Vagina (tissue), 2 donors: ENCODE measurements around the gene ABCF2. TPM values are rescaled to one million over a fixed set of nuclear protein-coding genes. Genes with fewer than 3 reads are reported as not detected.

Experiments
- DNase-seq, 2 donors: peaks; one replicate each; pipeline ENCODE4 v3.0.0-alpha.2; 2017; ENCODE audit errors: extremely low spot score in 2 of 2
- H3K27ac ChIP-seq: fragments of 200-600 bp; sonication (generic); one replicate; pipeline ENCODE4 v1.5.1; 2019
- H3K27me3 ChIP-seq: fragments of 200-600 bp; sonication (generic); one replicate; pipeline ENCODE4 v1.5.1; 2019
- H3K36me3 ChIP-seq, 2 donors: fragments of 200-600 bp; sonication (generic); one replicate each; pipeline ENCODE4 v1.5.1; 2017 to 2019
- H3K4me1 ChIP-seq: fragments of 200-600 bp; sonication (generic); one replicate; pipeline ENCODE4 v1.5.1; 2019
- H3K4me3 ChIP-seq, 2 donors: fragments of 200-600 bp; sonication (generic); 1 replicate in 1 of 2; 2 replicates in 1 of 2; pipeline ENCODE4 v1.5.1; 2016 to 2019
- H3K9me3 ChIP-seq: fragments of 200-600 bp; sonication (generic); one replicate; pipeline ENCODE4 v1.5.1; 2019
- POLR2A ChIP-seq, 2 donors: fragments of 450-650 bp; IDR thresholded peaks; one replicate each; pipeline ENCODE4 v1.6.1; 2017; ENCODE audit warnings: antibody characterized with exemption in 2 of 2, mild to moderate bottlenecking in 2 of 2, moderate library complexity in 2 of 2
- POLR2AphosphoS5 ChIP-seq, 2 donors: sonication (generic); formaldehyde crosslinking; IDR thresholded peaks; one replicate each; pipeline ENCODE4 v1.9.0; 2017; ENCODE audit warnings: antibody characterized with exemption in 2 of 2, mild to moderate bottlenecking in 2 of 2, low read depth in 1 of 2; ENCODE audit not compliant: insufficient read depth in 1 of 2
- intact Hi-C: fragments of 100-400 bp; cut with DNase I; formaldehyde crosslinking; loops from one replicate; pipeline ENCODE4 v1.15.1; 2023
- microRNA counts, 2 donors: library from miRNA; unstranded; fragments of <30 nt; microRNA quantifications; one replicate each; lab custom pipeline; 2016 to 2017
- total RNA-seq: library from RNA; depleted of rRNA; stranded (reverse); fragments of >200 nt; gene quantifications from one replicate; pipeline ENCODE4 v1.2.3, GENCODE V29; 2016
- TF ChIP-seq, protein P1 (sequence below), 3 experiments: fragments of 450-650 bp in 2 of 3; fragments of 200-600 bp in 1 of 3; sonication (generic) in 1 of 3; IDR thresholded peaks; one replicate each; pipeline ENCODE4 v1.5.1; 2017 to 2019; ENCODE audit warnings: antibody characterized with exemption in 3 of 3, mild to moderate bottlenecking in 2 of 3, moderate library complexity in 2 of 3

ABCF2 gene
- total RNA-seq, 1 donor from 2014 or later = 25.3 TPM

DNA sequence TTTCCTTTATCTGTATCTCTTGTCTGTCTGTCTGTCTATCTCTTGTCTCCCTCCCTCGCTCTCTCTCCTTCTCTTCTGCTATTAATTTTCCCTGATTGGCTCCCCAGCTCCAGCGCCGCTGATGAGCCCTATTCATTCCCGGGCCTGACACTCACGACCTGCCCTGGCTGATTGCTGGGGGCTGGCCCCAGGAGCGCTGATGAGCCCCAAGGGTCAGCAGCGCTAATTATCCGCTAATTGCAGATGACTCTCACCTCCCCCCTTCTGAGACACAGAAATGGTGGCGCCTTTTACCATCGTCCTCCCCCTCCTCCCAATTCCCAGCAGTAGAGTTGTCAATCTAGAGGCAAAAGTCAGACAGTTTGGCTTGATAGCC is 58.2 kb downstream of the ABCF2 start:
- Histone ChIP-seq H3K4me3 (no peak overlapping the region), H3K9me3 (no peaks in the 10 kb centered on the region), H3K27me3 (peaks cover 17% of the 10 kb centered on the region), H3K27ac (no peak overlapping the region), H3K36me3 (no peaks in the 10 kb centered on the region), H3K4me1 (peaks cover 18% of the 10 kb centered on the region)
- intact Hi-C loops = no loop called here
- DNase-seq = no peak
- TF ChIP-seq, protein P1, sequence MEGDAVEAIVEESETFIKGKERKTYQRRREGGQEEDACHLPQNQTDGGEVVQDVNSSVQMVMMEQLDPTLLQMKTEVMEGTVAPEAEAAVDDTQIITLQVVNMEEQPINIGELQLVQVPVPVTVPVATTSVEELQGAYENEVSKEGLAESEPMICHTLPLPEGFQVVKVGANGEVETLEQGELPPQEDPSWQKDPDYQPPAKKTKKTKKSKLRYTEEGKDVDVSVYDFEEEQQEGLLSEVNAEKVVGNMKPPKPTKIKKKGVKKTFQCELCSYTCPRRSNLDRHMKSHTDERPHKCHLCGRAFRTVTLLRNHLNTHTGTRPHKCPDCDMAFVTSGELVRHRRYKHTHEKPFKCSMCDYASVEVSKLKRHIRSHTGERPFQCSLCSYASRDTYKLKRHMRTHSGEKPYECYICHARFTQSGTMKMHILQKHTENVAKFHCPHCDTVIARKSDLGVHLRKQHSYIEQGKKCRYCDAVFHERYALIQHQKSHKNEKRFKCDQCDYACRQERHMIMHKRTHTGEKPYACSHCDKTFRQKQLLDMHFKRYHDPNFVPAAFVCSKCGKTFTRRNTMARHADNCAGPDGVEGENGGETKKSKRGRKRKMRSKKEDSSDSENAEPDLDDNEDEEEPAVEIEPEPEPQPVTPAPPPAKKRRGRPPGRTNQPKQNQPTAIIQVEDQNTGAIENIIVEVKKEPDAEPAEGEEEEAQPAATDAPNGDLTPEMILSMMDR (IDR thresholded peaks at IDR 0.05) = no peak
- TF ChIP-seq POLR2A (IDR thresholded peaks at IDR 0.05) (no peak), POLR2AphosphoS5 (IDR thresholded peaks at IDR 0.05; ENCODE audit: insufficient read depth in 1 of 2, low read depth in 1 of 2) (no peak)

DNA sequence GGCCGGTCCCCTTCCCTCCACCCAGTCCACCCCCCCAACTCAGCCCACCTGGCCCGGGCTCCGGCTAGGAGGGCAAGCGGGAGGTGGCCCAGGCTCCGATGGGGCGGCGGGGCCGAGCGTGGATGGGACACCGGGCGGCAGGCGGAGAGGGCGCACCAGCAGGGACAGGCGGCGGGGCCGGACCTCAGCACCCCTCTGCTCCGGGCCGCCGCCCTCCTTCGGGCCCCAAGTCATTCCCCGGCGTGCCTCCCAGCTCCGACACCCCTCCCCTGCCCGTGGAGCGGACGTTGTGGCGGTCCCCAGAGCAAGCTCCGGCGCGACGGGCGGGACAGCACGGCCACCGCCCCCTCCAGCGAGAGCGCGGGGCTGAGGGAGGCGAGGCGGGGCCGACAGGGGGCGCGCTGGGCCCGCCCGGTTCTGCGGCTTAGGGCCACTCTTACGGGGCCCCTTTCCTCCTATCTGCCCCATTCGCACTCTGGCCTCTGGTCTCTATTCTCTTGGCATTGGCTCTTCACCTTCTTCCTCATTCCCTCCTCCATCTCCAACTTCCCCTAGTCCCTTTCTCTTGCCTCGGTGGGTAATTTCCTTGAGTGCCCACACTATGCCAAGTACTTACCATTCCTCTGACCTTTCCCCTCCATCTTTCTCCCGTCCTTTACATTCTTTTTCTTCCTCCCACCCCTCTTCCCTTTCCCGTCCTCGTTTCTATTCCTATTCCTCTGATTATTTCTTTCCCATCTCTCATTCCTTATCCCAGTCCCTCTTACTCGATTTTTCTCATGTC is 58.8 kb downstream of the ABCF2 start:
- peak overlapping the region; percentile 38 to 49 for H3K4me3 ChIP-seq
- no peaks in the 10 kb centered on the region for H3K9me3 ChIP-seq
- H3K27ac ChIP-seq = no peak overlapping the region
- H3K4me1 ChIP-seq = peaks cover 18% of the 10 kb centered on the region
- no peak for DNase-seq
- H3K36me3 ChIP-seq = no peaks in the 10 kb centered on the region
- TF ChIP-seq, protein P1 (IDR thresholded peaks at IDR 0.05) = peak in 2 of 3 experiments; percentile 23 to 30
- TF ChIP-seq POLR2AphosphoS5 (IDR thresholded peaks at IDR 0.05; ENCODE audit: insufficient read depth in 1 of 2, low read depth in 1 of 2) = no peak
- TF ChIP-seq POLR2A (IDR thresholded peaks at IDR 0.05) = no peak
- peaks cover 17% of the 10 kb centered on the region for H3K27me3 ChIP-seq
- intact Hi-C loops = no loop called here

DNA sequence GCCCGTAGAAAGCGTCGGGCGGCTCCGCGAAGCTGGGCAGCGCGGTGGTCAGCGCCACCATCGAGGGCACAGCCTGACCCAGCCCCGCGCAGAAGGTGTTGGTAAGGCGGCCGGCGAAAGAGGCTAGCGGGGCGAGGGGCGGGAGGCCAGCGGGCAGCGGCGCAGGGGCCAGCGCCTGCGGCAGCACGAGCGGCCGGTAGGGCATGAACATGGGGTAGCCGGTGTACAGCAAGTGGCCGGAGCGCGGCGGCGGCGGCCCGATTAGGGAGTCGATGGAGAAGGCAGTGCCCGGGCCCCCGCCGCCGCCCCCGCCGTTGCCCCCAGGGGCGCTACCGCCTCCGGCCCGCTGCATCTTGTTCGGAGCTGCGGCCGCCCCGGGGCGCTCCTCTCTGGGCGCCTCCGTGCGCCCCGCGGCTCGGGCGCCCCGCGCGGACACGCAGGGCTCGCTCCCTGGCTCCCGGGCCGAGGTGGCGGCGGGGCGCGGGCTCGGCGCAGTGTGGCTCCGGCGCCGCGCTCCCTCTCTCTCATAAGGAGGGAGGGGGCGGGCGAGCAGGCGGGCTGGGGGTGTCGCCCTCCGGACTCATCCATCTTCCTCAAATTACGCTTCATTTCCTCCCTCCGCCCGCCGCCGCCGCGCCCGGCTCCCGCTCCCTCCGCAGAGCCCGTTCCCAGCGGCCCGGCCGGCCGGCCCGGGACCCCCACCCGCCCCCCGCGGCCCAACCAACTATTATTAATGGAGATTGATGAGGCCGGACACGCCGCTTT is 59.6 kb downstream of the ABCF2 start, which contains the start of gene GBX1:
Gene GBX1 (minus strand): TSS at position 498 of the 765 bp plus-strand sequence. CDS start 146 bp downstream, at position 352.
- peaks cover 17% of the 10 kb centered on the region for H3K27me3 ChIP-seq
- H3K4me3 ChIP-seq = peak within 1 kb of the TSS; percentile 38 to 49
- H3K36me3 ChIP-seq = no peaks in the 10 kb centered on the region
- no peak within 1 kb of the TSS for H3K27ac ChIP-seq
- DNase-seq = no peak
- H3K9me3 ChIP-seq = no peaks in the 10 kb centered on the region
- intact Hi-C loops = no loop called here
- TF ChIP-seq POLR2AphosphoS5 (IDR thresholded peaks at IDR 0.05; ENCODE audit: insufficient read depth in 1 of 2, low read depth in 1 of 2) (no peak), POLR2A (IDR thresholded peaks at IDR 0.05) (no peak)
- TF ChIP-seq, protein P1 (IDR thresholded peaks at IDR 0.05) = no peak
- peaks cover 18% of the 10 kb centered on the region for H3K4me1 ChIP-seq

DNA sequence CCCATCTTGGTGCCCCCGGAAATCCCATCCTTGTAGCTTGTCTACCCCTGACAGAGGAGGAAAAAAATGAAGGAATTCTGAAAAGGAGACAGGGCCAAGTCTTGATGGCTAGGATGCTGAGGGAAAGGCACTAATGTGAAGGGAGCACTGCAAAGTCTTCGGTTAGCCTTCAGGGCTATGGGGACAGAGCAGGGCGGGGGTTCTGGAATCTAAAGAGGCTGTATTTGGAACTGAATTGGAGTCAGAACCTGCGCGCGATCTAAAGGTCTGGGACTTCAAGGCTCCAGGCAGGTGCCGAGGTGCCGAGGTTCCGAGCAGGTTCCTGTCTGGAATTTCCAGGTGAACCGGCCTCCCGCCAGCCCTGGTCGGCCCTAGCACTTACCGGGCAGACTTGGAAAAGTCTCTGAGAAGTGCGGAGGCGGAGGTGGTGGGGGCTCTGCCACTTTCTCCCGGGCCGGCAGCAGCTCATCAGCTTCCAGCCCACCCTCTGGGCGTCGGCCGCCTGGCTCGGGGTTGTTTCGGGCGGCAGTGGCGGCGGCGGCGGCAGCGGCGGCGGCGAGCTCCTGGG is 60.3 kb downstream of the ABCF2 start:
- H3K9me3 ChIP-seq = no peaks in the 10 kb centered on the region
- DNase-seq = no peak
- peaks cover 18% of the 10 kb centered on the region for H3K4me1 ChIP-seq
- intact Hi-C loops = no loop called here
- H3K27me3 ChIP-seq = peaks cover 17% of the 10 kb centered on the region
- TF ChIP-seq, protein P1 (IDR thresholded peaks at IDR 0.05) = no peak
- no peak for TF ChIP-seq POLR2A (IDR thresholded peaks at IDR 0.05)
- TF ChIP-seq POLR2AphosphoS5 (IDR thresholded peaks at IDR 0.05; ENCODE audit: insufficient read depth in 1 of 2, low read depth in 1 of 2) = no peak
- no peak overlapping the region for H3K27ac ChIP-seq
- H3K4me3 ChIP-seq = peak overlapping the region; percentile 38 to 49
- no peaks in the 10 kb centered on the region for H3K36me3 ChIP-seq

MicroRNAs encoded within 50 kb of the gene (microRNA counts, 767-probe panel; counts per million panel counts)
- microRNA hsa-miR-671-3p (lab: Ali Mortazavi, UCI) (238 to 261 counts per million in 2 donors), microRNA hsa-miR-671-5p (lab: Ali Mortazavi, UCI) (238 to 261 counts per million in 2 donors)

Other genes starting within 250 kb of the ABCF2 start
- 6.4 TPM for gene KCNH2, start 248.9 kb downstream of the ABCF2 start, total RNA-seq
- gene NOS3, start 236.2 kb downstream of the ABCF2 start, total RNA-seq = 22.8 TPM
- gene ATG9B, start 202.7 kb downstream of the ABCF2 start, total RNA-seq = 34.1 TPM
- gene ABCB8, start 198.8 kb downstream of the ABCF2 start, total RNA-seq = 38.3 TPM
- gene ASIC3, start 178.7 kb downstream of the ABCF2 start, total RNA-seq = 3.7 TPM
- 4.2 TPM for gene CDK5, start 169.3 kb downstream of the ABCF2 start, total RNA-seq
- 66.5 TPM for gene SLC4A2, start 167.6 kb downstream of the ABCF2 start, total RNA-seq
- gene FASTK, start 146.4 kb downstream of the ABCF2 start, total RNA-seq = 60.2 TPM
- 40.3 TPM for gene TMUB1, start 143.7 kb downstream of the ABCF2 start, total RNA-seq
- gene AGAP3, start 140.7 kb downstream of the ABCF2 start, total RNA-seq = 98.2 TPM
- gene GBX1, start 59.5 kb downstream of the ABCF2 start, total RNA-seq = not detected
- not detected for gene ASB10, start 40.0 kb downstream of the ABCF2 start, total RNA-seq
- not detected for gene H2BK1, start 16.7 kb downstream of the ABCF2 start, total RNA-seq
- gene CHPF2, start 5.3 kb upstream of the ABCF2 start, total RNA-seq = 28.0 TPM
- 39.8 TPM for gene SMARCD3, start 21.5 kb upstream of the ABCF2 start, total RNA-seq
- 46.2 TPM for gene NUB1, start 114.6 kb upstream of the ABCF2 start, total RNA-seq
- 19.4 TPM for gene WDR86, start 182.8 kb upstream of the ABCF2 start, total RNA-seq
- not detected for gene CRYGN, start 212.9 kb upstream of the ABCF2 start, total RNA-seq